ENCODE results near the gene PRR16. TPM values are rescaled to one million over a fixed set of nuclear protein-coding genes. Genes with fewer than 3 reads are reported as not detected.
A peak's percentile ranks its signal among the peaks of the same experiment; 100 is the strongest.

PRR16 gene
- total and polyA plus RNA-seq, 8 donors, result 4.9 to 13.4 (median 11.4) TPM

DNA sequence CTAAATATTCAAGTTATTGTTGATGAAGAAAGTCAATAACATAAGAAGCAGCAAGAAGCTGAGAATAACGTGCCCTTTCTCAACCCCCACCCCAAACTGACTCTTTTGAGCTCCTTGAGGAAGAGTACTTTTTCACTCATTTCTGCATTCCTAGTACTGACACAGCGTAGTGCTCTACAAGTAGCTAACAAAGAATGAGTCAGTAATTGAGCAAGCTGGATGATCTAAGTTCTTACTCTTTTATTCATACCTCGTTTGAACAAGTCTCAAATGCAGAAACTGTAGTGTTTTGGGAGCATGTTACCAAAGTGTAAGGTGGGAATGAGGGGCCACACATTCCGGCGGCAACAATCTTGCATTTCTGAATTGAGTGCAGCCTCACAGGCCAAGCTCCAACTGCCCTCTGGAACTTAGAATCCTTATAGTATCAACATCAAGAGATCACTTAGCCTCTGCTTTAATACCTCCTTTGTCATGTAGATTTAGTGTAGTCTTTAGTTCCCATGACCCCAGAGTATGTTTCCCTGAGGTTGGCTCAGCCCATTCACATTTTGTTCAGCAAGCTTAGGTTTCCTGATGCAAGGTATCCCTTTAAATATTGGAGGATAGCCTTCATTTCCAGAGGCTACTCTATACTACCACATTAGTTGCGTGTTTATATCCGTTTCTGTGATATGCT, 152.0 kb downstream of the PRR16 start:
- Histone ChIP-seq H3K27ac (peak overlapping the region in 1 of 2 donors; percentile 33), H3K4me1 (no peaks in the 10 kb centered on the region), H3K9me3 (peaks cover 0 to 3% of the 10 kb centered on the region in 2 donors), H3K27me3 (no peaks in the 10 kb centered on the region), H3K4me3 (no peak overlapping the region), H3K36me3 (no peaks in the 10 kb centered on the region)
- no peak for DNase-seq
- ATAC-seq, result peak; percentile 80
- intact Hi-C loops (cut with DNase I), result no loop called here
- no peak for TF ChIP-seq CTCF (IDR thresholded peaks at IDR 0.05)

- Histone ChIP-seq H3K27me3 (no peaks in the 10 kb centered on the region), H3K27ac (no peak overlapping the region), H3K36me3 (no peaks in the 10 kb centered on the region), H3K9me3 (no peaks in the 10 kb centered on the region), H3K4me3 (no peak overlapping the region), H3K4me1 (no peaks in the 10 kb centered on the region)
- no peak for DNase-seq
- no peak for TF ChIP-seq CTCF (IDR thresholded peaks at IDR 0.05)
- no peak for ATAC-seq
- intact Hi-C loops (cut with DNase I), result no loop called here
Observed at GRCh38 chr5:120621339-120621738, 157.2 kb downstream of the PRR16 start.

GRCh38 chr5:120624021-120624563, 160.0 kb downstream of the PRR16 start:
- no peak for DNase-seq
- H3K4me1 ChIP-seq, result no peaks in the 10 kb centered on the region
- H3K36me3 ChIP-seq, result no peaks in the 10 kb centered on the region
- H3K4me3 ChIP-seq, result no peak overlapping the region
- no peak for TF ChIP-seq CTCF (IDR thresholded peaks at IDR 0.05)
- H3K27ac ChIP-seq, result no peak overlapping the region
- no peaks in the 10 kb centered on the region for H3K27me3 ChIP-seq
- no peak for ATAC-seq
- H3K9me3 ChIP-seq, result no peaks in the 10 kb centered on the region
- intact Hi-C loops (cut with DNase I), result no loop called here

DNA sequence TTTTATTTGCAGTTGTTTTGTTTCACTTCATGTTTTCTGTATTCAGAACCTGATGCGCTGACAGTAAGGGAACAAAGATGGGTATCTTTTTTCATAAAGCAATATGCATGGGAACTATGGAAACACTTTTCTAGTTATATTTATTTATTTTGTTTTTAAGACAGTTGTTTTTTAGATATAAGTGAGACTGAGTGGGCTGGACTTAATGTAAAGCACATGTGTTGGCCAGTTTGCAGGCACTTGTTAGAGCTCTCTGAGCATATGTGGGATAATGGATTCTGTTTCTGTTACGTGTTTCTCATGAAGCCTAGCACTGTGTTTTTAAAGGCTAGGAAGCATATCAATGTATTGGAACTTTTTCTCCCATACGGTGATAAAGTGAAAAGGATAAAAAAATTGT, 164.1 kb downstream of the PRR16 start:
- DNase-seq, result no peak
- TF ChIP-seq CTCF (IDR thresholded peaks at IDR 0.05), result no peak
- intact Hi-C loops (cut with DNase I), result no loop called here

GRCh38 chr5:120630550-120630949, 166.4 kb downstream of the PRR16 start:
- Histone ChIP-seq H3K4me1 (no peaks in the 10 kb centered on the region), H3K9me3 (no peaks in the 10 kb centered on the region), H3K4me3 (no peak overlapping the region), H3K27me3 (no peaks in the 10 kb centered on the region), H3K27ac (no peak overlapping the region), H3K36me3 (no peaks in the 10 kb centered on the region)
- no peak for DNase-seq
- TF ChIP-seq CTCF (IDR thresholded peaks at IDR 0.05), result no peak
- intact Hi-C loops (cut with DNase I), result no loop called here
- no peak for ATAC-seq

More for the DNA sequence above, 164.1 kb downstream of the PRR16 start:
- Histone ChIP-seq H3K27me3 (no peaks in the 10 kb centered on the region), H3K27ac (no peak overlapping the region), H3K4me1 (no peaks in the 10 kb centered on the region), H3K4me3 (no peak overlapping the region), H3K36me3 (no peaks in the 10 kb centered on the region), H3K9me3 (no peaks in the 10 kb centered on the region)
- ATAC-seq, result no peak

Measured in left lung (tissue), 10 donors.